Erythroblast (primary cell): ENCODE measurements around the gene ACTR5.

Experiments
- GATA1 ChIP-seq: IDR thresholded peaks from 2 replicates; pipeline ENCODE4 v1.6.1; 2011; ENCODE audit warnings: low read depth, mild to moderate bottlenecking, control low read depth, low read length, moderate library complexity
- POLR2A ChIP-seq: IDR thresholded peaks from 2 replicates; pipeline ENCODE4 v1.6.1; 2011; ENCODE audit warnings: mild to moderate bottlenecking, low read length

DNA sequence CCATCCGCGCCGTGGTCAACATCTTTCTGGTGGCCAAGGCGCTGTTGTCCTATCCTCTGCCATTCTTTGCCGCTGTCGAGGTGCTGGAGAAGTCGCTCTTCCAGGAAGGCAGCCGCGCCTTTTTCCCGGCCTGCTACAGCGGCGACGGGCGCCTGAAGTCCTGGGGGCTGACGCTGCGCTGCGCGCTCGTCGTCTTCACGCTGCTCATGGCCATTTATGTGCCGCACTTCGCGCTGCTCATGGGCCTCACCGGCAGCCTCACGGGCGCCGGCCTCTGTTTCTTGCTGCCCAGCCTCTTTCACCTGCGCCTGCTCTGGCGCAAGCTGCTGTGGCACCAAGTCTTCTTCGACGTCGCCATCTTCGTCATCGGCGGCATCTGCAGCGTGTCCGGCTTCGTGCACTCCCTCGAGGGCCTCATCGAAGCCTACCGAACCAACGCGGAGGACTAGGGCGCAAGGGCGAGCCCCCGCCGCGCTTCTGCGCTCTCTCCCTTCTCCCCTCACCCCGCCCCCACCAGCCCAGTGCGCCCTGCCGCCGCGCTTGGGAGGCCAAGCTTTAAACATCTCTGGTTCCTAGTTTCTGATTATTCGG is 20.0 kb upstream of the ACTR5 start:
- no peak for TF ChIP-seq POLR2A
- no peak for TF ChIP-seq GATA1
